Activated CD4-positive, CD25-positive, alpha-beta regulatory T cell treated with anti-CD3 and anti-CD28 coated beads, Interleukin-2, amount 50 U/mL, for 16 hours (primary cell): Measurements from ENCODE around the gene GBA3.

Source experiments
- DNase-seq: peaks from one replicate; pipeline ENCODE4 v3.0.0-alpha.2; 2020; ENCODE audit warnings: low read depth, low spot score

The GBA3 gene

GRCh38 chr4:22692736-22693135 is at the start of gene GBA3:
GBA3 (plus strand) TSS chr4:22692937.
- no peak for DNase-seq

GRCh38 chr4:22643952-22644351 is 48.8 kb upstream of the GBA3 start:
- DNase-seq: no peak

GRCh38 chr4:22645481-22646182 is 47.1 kb upstream of the GBA3 start:
- DNase-seq: no peak

- no peak for DNase-seq
Measured at GRCh38 chr4:22648996-22649395, 43.7 kb upstream of the GBA3 start.

- DNase-seq: no peak
Measured at GRCh38 chr4:22650771-22651170, 42.0 kb upstream of the GBA3 start.

GRCh38 chr4:22653752-22654151 is 39.0 kb upstream of the GBA3 start:
- no peak for DNase-seq

- no peak for DNase-seq
Measured at GRCh38 chr4:22661443-22661842, 31.3 kb upstream of the GBA3 start.

GRCh38 chr4:22667332-22667940 is 25.3 kb upstream of the GBA3 start:
- no peak for DNase-seq

- no peak for DNase-seq
Measured at GRCh38 chr4:22668301-22668700, 24.4 kb upstream of the GBA3 start.

GRCh38 chr4:22668702-22669101 is 24.0 kb upstream of the GBA3 start:
- DNase-seq: no peak

- no peak for DNase-seq
Measured at GRCh38 chr4:22670956-22671355, 21.8 kb upstream of the GBA3 start.

- no peak for DNase-seq
Measured at GRCh38 chr4:22672519-22672918, 20.2 kb upstream of the GBA3 start.

- DNase-seq: no peak
Measured at GRCh38 chr4:22672944-22673343, 19.8 kb upstream of the GBA3 start.

- DNase-seq: no peak
Measured at GRCh38 chr4:22674700-22675099, 18.0 kb upstream of the GBA3 start.

GRCh38 chr4:22676063-22676462 is 16.7 kb upstream of the GBA3 start:
- DNase-seq: no peak

- DNase-seq: no peak
Measured at GRCh38 chr4:22677780-22678179, 15.0 kb upstream of the GBA3 start.

GRCh38 chr4:22678940-22679854 is 13.5 kb upstream of the GBA3 start:
- no peak for DNase-seq

- DNase-seq: no peak
Measured at GRCh38 chr4:22680065-22680642, 12.6 kb upstream of the GBA3 start.

GRCh38 chr4:22683726-22684125 is 9.0 kb upstream of the GBA3 start:
- no peak for DNase-seq

- no peak for DNase-seq
Measured at GRCh38 chr4:22686141-22686540, 6.6 kb upstream of the GBA3 start.

- DNase-seq: no peak
Measured at GRCh38 chr4:22688236-22688635, 4.5 kb upstream of the GBA3 start.

GRCh38 chr4:22689428-22689827 is 3.3 kb upstream of the GBA3 start:
- DNase-seq: no peak
